Measurements from ENCODE around the gene LOC128125822.
A peak's percentile ranks its signal among the peaks of the same experiment; 100 is the strongest.
"Not testable (repeated sequence)": the region's sequence is repeated elsewhere in the genome, so short reads cannot be mapped to it uniquely, and the experiment has no call there.

LOC128125822 gene

DNA sequence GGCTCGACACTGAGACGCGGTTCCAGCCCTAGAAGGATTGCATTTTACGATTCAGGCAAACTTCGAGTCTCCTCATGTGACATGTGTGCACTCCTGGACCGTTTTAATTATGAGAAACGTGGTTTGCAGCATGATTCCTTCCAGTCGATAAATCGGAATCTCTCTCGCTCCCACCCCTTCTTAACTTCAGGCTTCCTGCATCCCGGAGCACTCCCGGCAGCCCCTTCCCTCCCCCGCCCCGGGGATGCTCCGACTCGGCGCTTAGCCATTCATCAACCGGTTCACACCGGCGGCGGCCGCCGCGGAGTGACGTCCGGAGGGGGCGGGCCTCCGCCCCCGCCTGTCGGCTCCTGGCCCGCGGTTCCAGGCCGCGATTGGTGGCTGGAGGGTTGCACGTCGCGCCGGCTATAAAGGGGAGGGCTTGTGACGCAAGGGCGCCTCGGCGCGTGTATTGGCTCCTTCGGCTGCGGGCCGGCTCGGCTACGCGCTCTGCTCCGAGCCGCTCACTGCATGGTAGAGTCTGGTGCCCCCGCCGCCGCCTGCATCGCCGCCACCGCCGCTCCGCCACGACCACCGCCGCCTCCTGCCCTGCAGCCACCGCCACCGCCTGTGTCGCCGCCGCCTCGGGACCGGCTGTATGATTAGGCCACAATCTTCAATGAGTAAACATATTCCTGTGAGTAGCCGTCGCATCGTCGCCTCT lies at the start of gene LOC128125822, which contains the start of gene PTP4A1:
TSS of gene LOC128125822 (plus strand) at position 437 of the 703 bp plus-strand sequence.
TSS of gene PTP4A1 (plus strand) at position 437 of the 703 bp plus-strand sequence. CDS start 4,401 bp downstream, outside the sequence.
- H3K36me3 Mint-ChIP-seq = peaks cover 11% of the 10 kb centered on the region
- no peaks in the 10 kb centered on the region for H3K9me3 Mint-ChIP-seq
- H3K27me3 Mint-ChIP-seq = no peaks in the 10 kb centered on the region
- H3K27ac Mint-ChIP-seq = peak within 1 kb of the TSS; percentile 96
- peaks cover 37% of the 10 kb centered on the region for H3K4me1 Mint-ChIP-seq
- H3K4me3 Mint-ChIP-seq = peak within 1 kb of the TSS; percentile 97

DNA sequence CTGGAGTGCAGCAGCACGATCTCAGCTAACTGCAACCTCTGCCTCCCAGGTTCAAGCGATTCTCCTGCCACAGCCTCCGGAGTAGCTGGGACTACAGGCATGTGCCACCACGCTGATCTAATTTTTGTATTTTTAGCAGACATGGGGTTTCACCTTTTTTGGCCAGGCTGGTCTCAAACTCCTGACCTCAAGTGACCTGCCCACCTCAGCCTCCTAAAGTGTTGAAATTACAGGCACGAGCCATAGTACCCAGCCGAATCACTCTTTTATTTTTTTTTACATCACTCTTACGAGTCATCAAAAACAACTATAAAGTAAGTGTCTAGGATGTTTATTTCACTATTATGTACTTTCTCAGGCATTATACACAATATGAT lies 49.4 kb upstream of the LOC128125822 start:
- H3K27me3 Mint-ChIP-seq = not testable (repeated sequence)

DNA sequence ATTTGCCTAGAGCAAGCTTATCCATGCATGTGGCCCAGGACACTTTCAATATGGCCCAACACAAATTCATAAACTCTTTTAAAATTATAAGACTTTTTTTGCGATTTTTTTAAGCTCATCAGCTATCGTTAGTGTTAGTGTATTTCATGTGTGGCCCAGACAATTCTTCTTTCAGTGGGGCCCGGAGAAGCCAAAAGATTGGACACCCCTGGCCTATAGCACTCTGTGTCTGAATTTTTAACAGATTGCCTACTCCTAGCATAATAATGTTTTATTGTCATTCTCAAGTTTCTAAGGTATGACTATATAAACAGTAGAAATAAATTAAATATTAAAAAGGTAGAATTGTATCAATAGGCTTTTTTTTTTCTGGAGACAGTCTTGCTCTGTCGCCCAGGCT lies 48.6 kb upstream of the LOC128125822 start:
- no peaks in the 10 kb centered on the region for H3K27me3 Mint-ChIP-seq
- no peaks in the 10 kb centered on the region for H3K36me3 Mint-ChIP-seq
- H3K4me3 Mint-ChIP-seq = no peak overlapping the region
- H3K9me3 Mint-ChIP-seq = no peaks in the 10 kb centered on the region
- no peaks in the 10 kb centered on the region for H3K4me1 Mint-ChIP-seq
- H3K27ac Mint-ChIP-seq = no peak overlapping the region

More for the DNA sequence above, 49.4 kb upstream of the LOC128125822 start:
- H3K36me3 Mint-ChIP-seq, H3K9me3 Mint-ChIP-seq, H3K27ac Mint-ChIP-seq, H3K4me3 Mint-ChIP-seq, H3K4me1 Mint-ChIP-seq: not testable (repeated sequence)

GRCh38 chr6:63525186-63525878 lies 46.9 kb upstream of the LOC128125822 start:
- peaks cover 9% of the 10 kb centered on the region for H3K4me1 Mint-ChIP-seq
- no peaks in the 10 kb centered on the region for H3K36me3 Mint-ChIP-seq
- no peak overlapping the region for H3K27ac Mint-ChIP-seq
- no peak overlapping the region for H3K4me3 Mint-ChIP-seq
- H3K27me3 Mint-ChIP-seq = no peaks in the 10 kb centered on the region
- H3K9me3 Mint-ChIP-seq = no peaks in the 10 kb centered on the region

- Mint-ChIP-seq H3K36me3 (no peaks in the 10 kb centered on the region), H3K4me1 (peaks cover 9% of the 10 kb centered on the region), H3K27me3 (no peaks in the 10 kb centered on the region), H3K4me3 (no peak overlapping the region), H3K9me3 (no peaks in the 10 kb centered on the region), H3K27ac (no peak overlapping the region)
Measured at GRCh38 chr6:63526931-63527330, 45.3 kb upstream of the LOC128125822 start.

DNA sequence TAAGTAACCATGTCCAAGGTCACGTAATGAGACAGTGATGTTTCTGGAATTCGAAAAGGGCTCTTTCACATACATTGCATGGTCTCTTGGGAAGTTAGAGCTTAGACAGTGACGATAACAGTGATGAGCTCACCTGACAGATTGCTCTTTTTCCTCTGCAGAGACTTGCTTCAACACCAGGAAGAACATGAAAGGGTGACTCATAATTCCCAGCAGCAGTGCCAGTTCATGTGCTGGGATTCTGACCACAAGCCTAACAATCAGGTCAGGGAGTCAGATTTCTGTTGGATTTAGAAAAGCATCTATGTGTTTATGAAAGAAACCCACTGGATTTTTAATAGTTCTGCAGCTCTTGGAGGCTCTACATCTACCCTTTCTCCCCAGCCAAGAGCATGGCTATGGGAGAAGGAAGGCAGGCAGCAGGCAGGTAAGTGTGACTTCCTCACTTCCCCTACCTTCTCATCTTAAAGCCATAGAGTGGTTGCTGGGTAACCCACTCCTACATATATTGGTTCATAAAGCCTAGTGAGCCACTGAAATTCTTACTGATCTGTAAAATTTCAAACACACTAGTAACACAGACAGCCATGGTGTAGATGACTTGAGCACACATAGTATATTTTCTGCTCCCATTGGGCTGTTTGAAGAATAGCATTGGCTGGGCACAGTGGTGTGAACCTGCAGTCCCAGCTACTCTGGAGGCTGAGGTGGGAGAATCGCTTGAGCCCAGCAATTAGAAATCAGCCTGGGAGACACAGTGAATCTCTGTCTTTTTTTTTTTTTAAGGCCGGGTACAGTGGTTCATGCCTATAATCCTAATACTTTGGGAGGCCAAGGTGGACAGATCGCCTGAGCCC lies 44.4 kb upstream of the LOC128125822 start:
- Mint-ChIP-seq H3K27ac (no peak overlapping the region), H3K4me1 (peaks cover 9% of the 10 kb centered on the region), H3K9me3 (no peaks in the 10 kb centered on the region), H3K27me3 (no peaks in the 10 kb centered on the region), H3K4me3 (no peak overlapping the region), H3K36me3 (no peaks in the 10 kb centered on the region)

DNA sequence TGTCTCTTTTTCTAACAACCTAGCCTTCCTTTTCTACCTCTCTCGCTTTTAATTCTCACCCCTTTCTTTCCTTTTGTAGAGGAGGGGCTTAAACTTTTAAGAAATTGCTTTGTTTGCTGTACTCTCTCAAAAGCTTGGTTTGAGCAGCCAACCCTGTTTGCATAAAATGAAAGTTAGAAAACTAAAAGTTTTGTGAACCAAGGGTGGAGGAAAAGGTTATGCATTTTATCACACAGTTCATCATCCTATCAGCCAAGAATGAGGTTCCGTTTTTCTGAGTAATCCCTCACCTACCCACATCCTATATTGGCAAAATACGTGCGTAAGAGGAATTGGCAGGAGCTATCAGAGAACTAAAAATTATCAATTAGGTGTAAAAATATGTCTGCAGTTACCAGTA lies 42.8 kb upstream of the LOC128125822 start:
- no peak overlapping the region for H3K4me3 Mint-ChIP-seq
- no peaks in the 10 kb centered on the region for H3K9me3 Mint-ChIP-seq
- H3K27ac Mint-ChIP-seq = no peak overlapping the region
- H3K36me3 Mint-ChIP-seq = no peaks in the 10 kb centered on the region
- no peaks in the 10 kb centered on the region for H3K27me3 Mint-ChIP-seq
- peaks cover 9% of the 10 kb centered on the region for H3K4me1 Mint-ChIP-seq

- Mint-ChIP-seq H3K27ac (no peak overlapping the region), H3K4me1 (peaks cover 9% of the 10 kb centered on the region)
Measured at GRCh38 chr6:63530182-63530581, 42.1 kb upstream of the LOC128125822 start.

DNA sequence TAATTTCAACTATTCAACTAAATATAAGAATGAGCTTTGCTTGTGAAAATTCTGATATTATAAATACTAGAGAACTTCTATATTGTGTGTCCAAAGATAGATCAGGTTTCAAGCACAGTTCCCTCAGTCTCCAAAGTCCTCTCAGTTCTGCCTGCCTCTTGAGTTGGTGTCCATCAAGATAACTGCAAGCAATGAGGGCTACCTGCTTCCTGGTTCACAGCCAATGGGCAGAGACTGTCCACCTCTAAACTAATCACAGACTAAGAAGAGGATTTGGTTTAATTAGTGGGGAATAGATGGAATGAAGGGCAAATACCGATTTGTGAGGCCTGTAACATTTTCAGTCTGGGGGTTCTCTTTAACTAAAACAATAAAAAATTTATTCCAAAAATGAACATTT lies 41.3 kb upstream of the LOC128125822 start:
- H3K4me3 Mint-ChIP-seq = no peak overlapping the region
- H3K36me3 Mint-ChIP-seq = no peaks in the 10 kb centered on the region
- peaks cover 9% of the 10 kb centered on the region for H3K4me1 Mint-ChIP-seq
- H3K27me3 Mint-ChIP-seq = no peaks in the 10 kb centered on the region
- no peak overlapping the region for H3K27ac Mint-ChIP-seq
- no peaks in the 10 kb centered on the region for H3K9me3 Mint-ChIP-seq

More at GRCh38 chr6:63530182-63530581, 42.1 kb upstream of the LOC128125822 start:
- Mint-ChIP-seq H3K9me3 (no peaks in the 10 kb centered on the region), H3K4me3 (no peak overlapping the region), H3K27me3 (no peaks in the 10 kb centered on the region), H3K36me3 (no peaks in the 10 kb centered on the region)

DNA sequence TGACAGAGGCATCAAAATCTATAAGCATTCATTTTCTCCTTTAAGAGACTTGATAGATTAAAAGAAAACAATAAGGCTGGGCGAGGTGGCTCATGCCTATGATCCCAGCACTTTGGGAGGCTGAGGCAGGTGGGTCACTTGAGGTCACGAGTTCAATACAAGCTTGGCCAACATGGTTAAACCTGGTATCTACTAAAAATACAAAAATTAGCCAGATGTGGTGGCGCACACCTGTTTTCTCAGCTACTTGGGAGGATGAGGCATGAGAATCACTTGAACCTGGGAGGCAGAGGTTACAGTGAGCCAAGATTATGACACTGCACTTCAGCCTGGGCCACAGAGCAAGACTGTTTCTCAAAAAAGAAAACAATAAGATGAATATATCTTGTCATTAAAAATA lies 39.3 kb upstream of the LOC128125822 start:
- H3K9me3 Mint-ChIP-seq = no peaks in the 10 kb centered on the region

GRCh38 chr6:63533952-63534351 lies 38.3 kb upstream of the LOC128125822 start:
- Mint-ChIP-seq H3K27ac (no peak overlapping the region), H3K4me1 (peaks cover 9% of the 10 kb centered on the region), H3K4me3 (no peak overlapping the region), H3K36me3 (no peaks in the 10 kb centered on the region), H3K9me3 (no peaks in the 10 kb centered on the region), H3K27me3 (peaks cover 1% of the 10 kb centered on the region)

More for the DNA sequence above, 39.3 kb upstream of the LOC128125822 start:
- Mint-ChIP-seq H3K4me1 (peaks cover 9% of the 10 kb centered on the region), H3K27ac (no peak overlapping the region), H3K4me3 (no peak overlapping the region), H3K27me3 (peaks cover 1% of the 10 kb centered on the region), H3K36me3 (no peaks in the 10 kb centered on the region)

GRCh38 chr6:63537201-63537958 lies 34.9 kb upstream of the LOC128125822 start:
- H3K36me3 Mint-ChIP-seq = no peaks in the 10 kb centered on the region
- H3K9me3 Mint-ChIP-seq = no peaks in the 10 kb centered on the region
- H3K4me1 Mint-ChIP-seq = no peaks in the 10 kb centered on the region
- peaks cover 13% of the 10 kb centered on the region for H3K27me3 Mint-ChIP-seq
- H3K4me3 Mint-ChIP-seq = no peak overlapping the region
- H3K27ac Mint-ChIP-seq = no peak overlapping the region

GRCh38 chr6:63537959-63538300 lies 34.4 kb upstream of the LOC128125822 start:
- Mint-ChIP-seq H3K9me3 (no peaks in the 10 kb centered on the region), H3K36me3 (no peaks in the 10 kb centered on the region), H3K27me3 (peaks cover 17% of the 10 kb centered on the region), H3K4me1 (no peaks in the 10 kb centered on the region), H3K4me3 (no peak overlapping the region), H3K27ac (no peak overlapping the region)

DNA sequence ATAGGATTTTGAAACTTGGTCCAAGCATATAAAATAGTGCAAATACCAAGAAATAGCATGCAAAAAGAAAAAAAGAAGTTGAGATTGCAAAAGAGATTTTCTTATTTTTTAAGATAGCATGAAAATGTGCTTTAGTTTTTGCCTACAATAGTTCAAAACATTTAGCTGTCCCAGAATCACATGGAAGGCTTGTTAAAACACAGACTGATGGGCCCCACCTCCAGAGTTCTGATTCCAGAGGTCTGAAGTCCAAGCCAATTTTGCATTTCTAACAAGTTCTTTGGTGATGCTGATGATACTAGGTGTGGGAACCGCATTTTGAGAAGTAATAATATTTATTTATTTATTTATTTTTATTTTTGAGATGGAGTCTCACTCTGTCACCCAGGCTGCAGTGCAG lies 33.7 kb upstream of the LOC128125822 start:
- H3K27me3 Mint-ChIP-seq = peaks cover 17% of the 10 kb centered on the region
- no peak overlapping the region for H3K27ac Mint-ChIP-seq
- H3K4me3 Mint-ChIP-seq = no peak overlapping the region
- no peaks in the 10 kb centered on the region for H3K36me3 Mint-ChIP-seq
- H3K9me3 Mint-ChIP-seq = no peaks in the 10 kb centered on the region
- H3K4me1 Mint-ChIP-seq = no peaks in the 10 kb centered on the region

- Mint-ChIP-seq H3K27ac (no peak overlapping the region), H3K4me1 (no peaks in the 10 kb centered on the region), H3K9me3 (no peaks in the 10 kb centered on the region), H3K4me3 (no peak overlapping the region), H3K36me3 (no peaks in the 10 kb centered on the region), H3K27me3 (peaks cover 23% of the 10 kb centered on the region)
Measured at GRCh38 chr6:63543001-63543400, 29.3 kb upstream of the LOC128125822 start.
